ENCODE measurements around the gene CCDC192. TPM values are rescaled to one million over a fixed set of nuclear protein-coding genes. Genes with fewer than 3 reads are reported as not detected.

CCDC192 gene
- total RNA-seq, 2 experiments from 2014 or later: not detected

DNA sequence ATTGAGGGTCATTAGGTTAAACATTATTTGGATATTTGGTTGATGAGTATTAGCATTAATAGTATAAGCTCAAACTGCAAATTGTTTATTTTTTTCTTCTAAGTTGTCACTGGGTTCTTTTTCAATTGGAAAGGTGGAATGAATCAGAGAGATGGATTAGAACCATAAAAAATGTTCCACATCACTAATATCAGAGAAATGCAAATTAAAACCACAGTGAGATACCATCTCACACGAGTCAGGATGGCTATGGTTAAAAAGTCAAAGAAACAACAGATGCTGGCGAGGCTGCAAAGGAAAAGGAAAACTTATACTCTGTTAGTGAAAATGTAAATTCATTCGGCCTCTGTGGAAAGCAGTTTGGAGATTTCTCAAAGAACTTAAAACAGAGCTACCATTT lies 122.8 kb downstream of the CCDC192 start:
- Mint-ChIP-seq H3K9me3 (ENCODE audit: insufficient read depth) (no peaks in the 10 kb centered on the region), H3K4me1 (ENCODE audit: low read depth) (no peaks in the 10 kb centered on the region), H3K27ac (no peak overlapping the region), H3K36me3 (ENCODE audit: low read depth) (no peaks in the 10 kb centered on the region), H3K27me3 (ENCODE audit: low read depth) (peaks cover 12% of the 10 kb centered on the region), H3K4me3 (no peak overlapping the region)
- ATAC-seq: no peak
- CTCF ChIA-PET: no interaction called here
- no peak for DNase-seq
- POLR2A ChIA-PET: no interaction called here

DNA sequence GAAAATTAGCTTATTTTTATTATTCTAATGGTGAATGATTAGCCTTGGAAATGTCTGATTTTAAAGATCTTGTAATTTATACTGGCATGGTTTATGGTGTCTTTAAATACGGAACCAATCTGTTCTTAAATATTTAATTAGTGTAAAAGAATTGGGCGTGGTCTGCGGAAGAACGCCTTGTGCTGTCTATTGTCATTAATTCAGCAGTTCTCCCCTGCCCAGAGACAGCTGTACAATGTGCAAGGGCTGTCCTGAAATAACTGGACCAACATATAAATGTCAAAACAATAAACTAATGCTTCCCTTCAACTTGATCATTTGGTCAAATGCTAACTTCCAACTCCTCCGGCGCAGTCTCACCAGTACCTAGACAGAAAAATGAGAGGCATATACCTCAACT lies 124.3 kb downstream of the CCDC192 start:
- no peaks in the 10 kb centered on the region for H3K4me1 Mint-ChIP-seq (ENCODE audit: low read depth)
- H3K27me3 Mint-ChIP-seq (ENCODE audit: low read depth): peaks cover 17% of the 10 kb centered on the region
- DNase-seq: no peak
- no peak overlapping the region for H3K4me3 Mint-ChIP-seq
- H3K36me3 Mint-ChIP-seq (ENCODE audit: low read depth): no peaks in the 10 kb centered on the region
- H3K27ac Mint-ChIP-seq: no peak overlapping the region
- POLR2A ChIA-PET: no interaction called here
- CTCF ChIA-PET: no interaction called here
- H3K9me3 Mint-ChIP-seq (ENCODE audit: insufficient read depth): no peaks in the 10 kb centered on the region
- no peak for ATAC-seq

DNA sequence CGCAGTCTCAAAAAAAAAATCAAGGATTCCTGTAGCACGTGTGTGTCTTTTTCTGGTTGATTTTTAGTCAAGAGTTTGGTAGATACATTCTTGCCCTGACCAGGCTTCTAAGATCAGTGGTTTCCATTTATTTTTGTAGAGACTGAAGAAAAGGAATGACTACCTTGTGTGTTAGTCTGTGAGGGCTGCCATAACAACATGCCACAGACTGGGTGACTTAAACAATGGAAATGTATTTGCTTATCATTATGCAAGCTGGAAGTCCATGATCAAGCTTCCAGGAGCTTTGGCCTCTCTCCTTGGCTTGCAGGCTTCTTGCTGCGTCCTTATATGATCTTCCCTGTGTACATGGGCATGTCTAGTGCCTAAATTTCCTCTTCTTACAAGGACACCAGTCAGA lies 127.0 kb downstream of the CCDC192 start:
- no peaks in the 10 kb centered on the region for H3K36me3 Mint-ChIP-seq (ENCODE audit: low read depth)
- ATAC-seq: no peak
- no peak overlapping the region for H3K27ac Mint-ChIP-seq
- ChIA-PET POLR2A (no interaction called here), CTCF (no interaction called here)
- H3K4me3 Mint-ChIP-seq: no peak overlapping the region
- peaks cover 20% of the 10 kb centered on the region for H3K27me3 Mint-ChIP-seq (ENCODE audit: low read depth)
- no peaks in the 10 kb centered on the region for H3K9me3 Mint-ChIP-seq (ENCODE audit: insufficient read depth)
- no peak for DNase-seq
- no peaks in the 10 kb centered on the region for H3K4me1 Mint-ChIP-seq (ENCODE audit: low read depth)

DNA sequence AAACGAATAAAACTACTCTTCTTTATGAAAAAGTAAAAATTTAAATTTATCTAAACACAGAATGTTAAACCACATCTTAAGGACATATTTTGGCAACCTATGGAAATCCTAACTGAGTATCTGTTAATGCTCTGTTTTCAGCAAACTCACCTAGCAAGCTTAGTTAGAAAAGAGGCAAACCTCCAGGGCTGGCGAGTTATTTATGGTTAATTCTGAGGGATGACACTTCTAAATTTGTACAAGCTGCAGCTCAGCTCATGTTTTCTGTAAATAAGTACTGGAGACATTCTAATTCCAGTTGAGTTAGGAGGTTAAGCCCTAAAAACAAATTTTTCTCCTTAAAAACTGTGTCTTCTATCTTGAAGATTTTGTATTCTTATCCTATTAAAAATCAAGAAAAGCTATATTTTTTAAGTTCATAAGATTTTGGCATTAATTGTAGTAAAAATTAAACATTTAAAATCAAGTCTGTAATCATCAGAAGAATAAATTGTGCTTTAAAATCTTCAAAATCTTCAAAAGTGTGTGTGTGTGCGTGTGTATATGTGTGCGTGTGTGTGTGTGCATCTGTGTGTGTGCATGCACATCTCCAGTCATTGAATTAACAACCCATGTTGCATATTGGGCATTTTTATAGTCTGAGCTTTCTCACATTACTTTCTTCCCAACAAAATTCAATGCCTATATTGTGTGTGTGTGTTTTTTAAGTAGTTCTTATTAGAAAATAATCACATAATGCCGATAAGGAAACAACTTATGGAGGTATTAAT lies 127.8 kb downstream of the CCDC192 start:
- peaks cover 19% of the 10 kb centered on the region for H3K27me3 Mint-ChIP-seq (ENCODE audit: low read depth)
- no peak overlapping the region for H3K4me3 Mint-ChIP-seq
- POLR2A ChIA-PET: no interaction called here
- no peak overlapping the region for H3K27ac Mint-ChIP-seq
- ATAC-seq (no peak), DNase-seq (no peak)
- H3K4me1 Mint-ChIP-seq (ENCODE audit: low read depth): no peaks in the 10 kb centered on the region
- H3K9me3 Mint-ChIP-seq (ENCODE audit: insufficient read depth): no peaks in the 10 kb centered on the region
- no peaks in the 10 kb centered on the region for H3K36me3 Mint-ChIP-seq (ENCODE audit: low read depth)
- CTCF ChIA-PET: no interaction called here

DNA sequence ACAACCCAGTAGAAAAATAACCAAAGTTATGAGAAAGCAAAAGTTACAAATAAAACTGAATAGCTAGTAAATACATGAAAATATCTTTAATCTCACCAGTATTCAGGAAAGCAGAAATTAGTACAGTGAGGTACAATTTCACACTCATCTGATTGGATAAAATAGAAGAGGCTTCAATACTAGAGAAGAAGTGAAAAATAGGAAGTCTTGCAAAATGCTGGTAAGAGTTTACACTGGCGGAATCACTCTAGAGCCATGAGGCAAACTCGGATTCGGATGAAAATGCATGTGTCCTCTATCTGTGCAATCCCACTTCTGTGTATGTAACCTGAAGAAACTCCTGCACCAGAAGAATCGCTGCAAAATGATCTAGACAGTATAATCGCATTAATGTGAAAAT lies 128.9 kb downstream of the CCDC192 start:
- Mint-ChIP-seq H3K27ac (no peak overlapping the region), H3K4me1 (ENCODE audit: low read depth) (no peaks in the 10 kb centered on the region), H3K36me3 (ENCODE audit: low read depth) (no peaks in the 10 kb centered on the region), H3K4me3 (no peak overlapping the region), H3K9me3 (ENCODE audit: insufficient read depth) (no peaks in the 10 kb centered on the region), H3K27me3 (ENCODE audit: low read depth) (peaks cover 16% of the 10 kb centered on the region)
- no peak for DNase-seq
- CTCF ChIA-PET: no interaction called here
- POLR2A ChIA-PET: no interaction called here
- no peak for ATAC-seq

DNA sequence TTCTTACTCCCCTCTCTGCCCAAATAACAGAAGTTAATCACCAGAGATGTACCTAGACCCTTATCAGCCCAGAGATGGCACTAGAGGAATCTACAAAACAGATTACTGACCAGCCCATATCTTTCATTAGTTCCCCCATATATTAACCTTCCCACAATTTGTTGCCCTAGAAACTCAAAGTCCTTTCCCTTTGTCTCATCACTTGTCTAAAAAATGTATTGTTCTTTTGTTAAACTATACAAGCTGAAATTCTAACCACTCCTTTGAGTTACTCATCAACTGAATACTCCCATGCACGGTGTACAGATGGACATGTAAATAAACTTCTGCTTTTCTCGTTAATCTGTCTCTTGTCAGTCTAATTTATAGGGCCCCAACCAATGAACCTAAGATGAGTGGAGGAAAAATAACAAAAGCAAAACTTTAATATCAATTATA lies 130.9 kb downstream of the CCDC192 start:
- Mint-ChIP-seq H3K27me3 (ENCODE audit: low read depth) (peaks cover 13% of the 10 kb centered on the region), H3K4me3 (no peak overlapping the region), H3K4me1 (ENCODE audit: low read depth) (no peaks in the 10 kb centered on the region), H3K9me3 (ENCODE audit: insufficient read depth) (no peaks in the 10 kb centered on the region), H3K27ac (no peak overlapping the region), H3K36me3 (ENCODE audit: low read depth) (no peaks in the 10 kb centered on the region)
- DNase-seq: no peak
- CTCF ChIA-PET: no interaction called here
- POLR2A ChIA-PET: no interaction called here
- no peak for ATAC-seq

DNA sequence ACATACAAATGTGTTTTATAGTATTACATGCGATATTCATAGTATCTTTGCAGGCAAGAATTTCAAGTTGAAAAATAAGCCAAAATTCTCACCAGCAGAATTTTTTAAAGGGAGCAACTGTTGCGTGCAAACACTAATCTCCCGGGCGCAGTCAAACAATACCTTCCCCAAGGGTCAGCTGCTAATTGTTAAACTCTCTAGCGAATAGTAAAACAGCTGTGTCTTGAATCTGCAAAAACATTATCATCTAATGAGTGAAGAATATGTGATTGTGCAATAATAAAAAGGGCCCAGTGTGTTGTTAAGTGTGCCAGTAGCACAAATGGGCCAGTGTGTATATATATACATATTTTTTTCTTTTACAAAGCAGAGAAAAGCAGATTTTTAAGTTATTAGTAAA lies 131.4 kb downstream of the CCDC192 start:
- H3K9me3 Mint-ChIP-seq (ENCODE audit: insufficient read depth): no peaks in the 10 kb centered on the region
- H3K4me1 Mint-ChIP-seq (ENCODE audit: low read depth): no peaks in the 10 kb centered on the region
- H3K4me3 Mint-ChIP-seq: no peak overlapping the region
- H3K27ac Mint-ChIP-seq: no peak overlapping the region
- no peak for ATAC-seq
- ChIA-PET POLR2A (no interaction called here), CTCF (no interaction called here)
- DNase-seq: no peak
- no peaks in the 10 kb centered on the region for H3K36me3 Mint-ChIP-seq (ENCODE audit: low read depth)
- H3K27me3 Mint-ChIP-seq (ENCODE audit: low read depth): peaks cover 13% of the 10 kb centered on the region

DNA sequence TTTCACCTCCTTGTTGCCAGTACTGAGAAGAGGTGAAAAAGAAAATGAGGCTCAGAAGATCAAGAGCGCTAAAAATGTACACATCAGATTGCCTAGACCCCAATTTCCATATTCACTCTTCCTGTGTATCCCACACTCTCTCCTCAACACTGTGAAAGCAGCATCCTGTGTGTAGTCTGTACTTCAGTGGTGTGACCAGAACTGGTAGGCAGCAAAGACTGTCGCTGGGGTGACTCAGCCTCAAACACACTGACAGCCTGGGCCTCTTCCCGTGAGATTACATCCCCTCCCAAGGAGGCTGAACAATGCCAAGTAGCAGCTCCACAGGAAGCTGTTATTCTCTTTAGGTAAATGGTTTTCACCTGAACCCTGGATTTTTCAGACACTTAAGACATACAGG lies 135.5 kb downstream of the CCDC192 start:
- POLR2A ChIA-PET: no interaction called here
- H3K4me1 Mint-ChIP-seq (ENCODE audit: low read depth): no peaks in the 10 kb centered on the region
- H3K27me3 Mint-ChIP-seq (ENCODE audit: low read depth): no peaks in the 10 kb centered on the region
- CTCF ChIA-PET: no interaction called here
- no peak overlapping the region for H3K4me3 Mint-ChIP-seq
- no peaks in the 10 kb centered on the region for H3K9me3 Mint-ChIP-seq (ENCODE audit: insufficient read depth)
- DNase-seq: no peak
- ATAC-seq: no peak
- H3K36me3 Mint-ChIP-seq (ENCODE audit: low read depth): no peaks in the 10 kb centered on the region
- no peak overlapping the region for H3K27ac Mint-ChIP-seq

DNA sequence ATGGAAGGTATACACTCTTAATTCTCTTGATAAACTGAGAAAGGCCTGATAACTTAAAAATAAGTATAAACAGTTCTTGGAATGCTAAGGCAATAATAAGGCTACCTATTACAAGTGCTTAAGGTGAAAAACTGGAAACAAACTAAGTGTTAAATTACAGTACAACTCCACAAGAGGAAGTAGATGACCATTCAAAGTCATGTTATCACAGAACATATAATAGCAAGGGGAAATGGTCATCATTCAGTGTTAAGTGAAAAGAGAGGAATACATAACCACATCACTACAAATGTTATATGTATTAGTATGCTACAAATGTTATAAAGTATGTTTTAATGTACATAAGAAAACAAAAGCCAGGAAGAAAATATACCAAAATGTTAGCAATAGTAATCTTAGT lies 135.9 kb downstream of the CCDC192 start:
- H3K9me3 Mint-ChIP-seq (ENCODE audit: insufficient read depth): no peaks in the 10 kb centered on the region
- ChIA-PET POLR2A (no interaction called here), CTCF (no interaction called here)
- ATAC-seq: no peak
- no peak overlapping the region for H3K27ac Mint-ChIP-seq
- H3K36me3 Mint-ChIP-seq (ENCODE audit: low read depth): no peaks in the 10 kb centered on the region
- no peaks in the 10 kb centered on the region for H3K4me1 Mint-ChIP-seq (ENCODE audit: low read depth)
- DNase-seq: no peak
- H3K4me3 Mint-ChIP-seq: no peak overlapping the region
- H3K27me3 Mint-ChIP-seq (ENCODE audit: low read depth): no peaks in the 10 kb centered on the region

DNA sequence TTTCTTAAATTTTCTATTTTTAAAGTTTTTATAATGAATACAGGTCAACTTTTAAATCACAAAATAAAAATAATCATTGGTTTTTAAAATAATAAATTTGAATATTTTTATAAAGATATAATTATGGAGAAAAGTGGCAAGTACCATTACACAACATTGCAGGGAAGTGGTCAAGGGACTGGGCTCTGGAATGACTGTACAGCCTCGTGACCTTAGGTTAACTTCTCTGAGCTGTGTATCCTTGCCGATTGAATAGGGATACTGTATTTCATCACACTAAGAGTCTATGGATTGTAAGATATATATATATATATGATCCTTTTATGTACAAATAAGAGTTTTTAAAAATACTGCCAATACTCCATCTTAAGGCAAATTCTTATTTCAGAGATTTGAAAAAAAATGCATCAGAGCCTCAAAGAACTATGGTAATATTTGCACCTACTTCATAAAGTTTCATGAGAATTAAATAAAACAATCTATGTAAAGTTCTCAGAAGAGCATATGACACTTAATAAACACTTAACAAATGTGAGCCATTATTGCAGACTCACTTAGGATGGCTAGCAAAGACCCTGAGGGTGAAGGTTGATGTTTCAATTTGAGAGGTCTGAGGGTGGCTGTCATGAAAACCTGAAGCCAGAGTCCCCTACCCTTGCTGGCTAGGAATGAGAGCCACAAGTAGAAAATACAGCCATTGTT lies 136.5 kb downstream of the CCDC192 start:
- POLR2A ChIA-PET: no interaction called here
- DNase-seq (no peak), ATAC-seq (no peak)
- Mint-ChIP-seq H3K4me3 (no peak overlapping the region), H3K4me1 (ENCODE audit: low read depth) (no peaks in the 10 kb centered on the region), H3K27me3 (ENCODE audit: low read depth) (no peaks in the 10 kb centered on the region), H3K9me3 (ENCODE audit: insufficient read depth) (no peaks in the 10 kb centered on the region), H3K36me3 (ENCODE audit: low read depth) (no peaks in the 10 kb centered on the region), H3K27ac (no peak overlapping the region)
- CTCF ChIA-PET: no interaction called here

DNA sequence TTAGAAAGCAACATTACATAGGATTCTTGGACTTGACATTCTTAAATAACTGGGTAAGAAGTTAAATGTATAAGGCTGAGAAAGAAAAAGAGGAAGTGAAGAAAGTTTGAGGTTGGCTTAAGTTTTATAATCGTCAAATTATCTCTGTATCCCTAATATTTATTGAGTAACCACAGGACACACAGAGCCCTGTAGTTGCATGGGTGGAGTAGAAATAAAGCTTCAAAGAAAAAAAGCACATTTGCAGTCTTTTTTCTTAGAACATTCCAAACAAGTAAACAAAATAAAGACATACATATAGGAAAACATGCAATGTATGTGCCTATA lies 137.0 kb downstream of the CCDC192 start:
- no peaks in the 10 kb centered on the region for H3K36me3 Mint-ChIP-seq (ENCODE audit: low read depth)
- CTCF ChIA-PET: no interaction called here
- no peaks in the 10 kb centered on the region for H3K9me3 Mint-ChIP-seq (ENCODE audit: insufficient read depth)
- ATAC-seq: no peak
- POLR2A ChIA-PET: no interaction called here
- no peak for DNase-seq
- H3K27ac Mint-ChIP-seq: no peak overlapping the region
- H3K27me3 Mint-ChIP-seq (ENCODE audit: low read depth): no peaks in the 10 kb centered on the region
- no peaks in the 10 kb centered on the region for H3K4me1 Mint-ChIP-seq (ENCODE audit: low read depth)
- no peak overlapping the region for H3K4me3 Mint-ChIP-seq

DNA sequence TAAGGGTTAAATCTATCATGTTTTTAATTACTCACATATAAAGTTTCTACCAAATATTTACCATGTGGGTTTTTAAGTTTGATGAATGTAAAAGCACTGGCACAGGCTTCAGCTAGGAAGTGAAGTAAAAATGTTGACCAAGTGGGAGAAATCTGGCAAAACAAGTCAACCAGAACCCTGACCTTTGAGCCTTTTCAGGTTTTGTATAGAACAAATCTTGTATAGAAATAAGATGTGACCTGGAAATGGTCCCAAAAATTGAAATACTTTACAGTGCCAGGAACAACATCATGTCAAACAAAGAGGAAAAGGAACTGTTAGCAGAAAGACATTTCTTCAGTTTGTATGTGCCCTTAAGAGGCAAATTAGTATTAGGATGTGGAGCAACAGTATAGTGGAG lies 137.6 kb downstream of the CCDC192 start:
- no peak overlapping the region for H3K4me3 Mint-ChIP-seq
- no peaks in the 10 kb centered on the region for H3K36me3 Mint-ChIP-seq (ENCODE audit: low read depth)
- no peak overlapping the region for H3K27ac Mint-ChIP-seq
- ChIA-PET POLR2A (no interaction called here), CTCF (no interaction called here)
- no peaks in the 10 kb centered on the region for H3K9me3 Mint-ChIP-seq (ENCODE audit: insufficient read depth)
- H3K4me1 Mint-ChIP-seq (ENCODE audit: low read depth): no peaks in the 10 kb centered on the region
- H3K27me3 Mint-ChIP-seq (ENCODE audit: low read depth): no peaks in the 10 kb centered on the region
- no peak for DNase-seq
- no peak for ATAC-seq

DNA sequence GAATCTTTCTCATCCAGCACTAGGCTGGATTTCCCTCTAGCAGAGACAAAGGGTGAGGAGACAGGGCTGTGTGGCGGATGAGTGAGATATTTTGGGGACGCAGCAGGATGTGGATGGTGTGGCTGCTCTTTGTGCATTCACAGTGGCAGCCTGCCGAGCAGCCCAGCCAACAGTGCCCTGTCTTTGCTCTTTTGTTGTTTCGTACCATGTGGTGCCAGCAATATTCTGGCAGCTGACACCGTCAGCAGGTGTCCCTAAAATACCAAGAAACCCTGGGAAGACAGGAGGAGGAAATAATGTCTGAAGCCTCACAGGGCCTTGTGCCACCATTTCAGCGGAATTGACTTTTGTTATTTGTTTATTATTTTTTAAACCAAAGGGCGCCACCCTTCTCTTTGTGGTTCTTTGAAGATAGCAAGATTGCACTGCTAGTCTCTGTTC lies 141.4 kb downstream of the CCDC192 start:
- no peaks in the 10 kb centered on the region for H3K27me3 Mint-ChIP-seq (ENCODE audit: low read depth)
- POLR2A ChIA-PET: no interaction called here

More for the DNA sequence above, 141.4 kb downstream of the CCDC192 start:
- Mint-ChIP-seq H3K9me3 (ENCODE audit: insufficient read depth) (no peaks in the 10 kb centered on the region), H3K4me3 (no peak overlapping the region), H3K4me1 (ENCODE audit: low read depth) (no peaks in the 10 kb centered on the region), H3K27ac (no peak overlapping the region), H3K36me3 (ENCODE audit: low read depth) (no peaks in the 10 kb centered on the region)
- CTCF ChIA-PET: no interaction called here
- DNase-seq (no peak), ATAC-seq (no peak)

All from activated CD8-positive, alpha-beta T cell treated with anti-CD3 and anti-CD28 coated beads, Interleukin-2, amount 10 ng/mL, durations not matched to agents 7 days and 5 days (primary cell).